ENCODE results near the gene DLGAP1.
"Not testable (repeated sequence)": the region's sequence is repeated elsewhere in the genome, so short reads cannot be mapped to it uniquely, and the experiment has no call there.

The DLGAP1 gene

DNA sequence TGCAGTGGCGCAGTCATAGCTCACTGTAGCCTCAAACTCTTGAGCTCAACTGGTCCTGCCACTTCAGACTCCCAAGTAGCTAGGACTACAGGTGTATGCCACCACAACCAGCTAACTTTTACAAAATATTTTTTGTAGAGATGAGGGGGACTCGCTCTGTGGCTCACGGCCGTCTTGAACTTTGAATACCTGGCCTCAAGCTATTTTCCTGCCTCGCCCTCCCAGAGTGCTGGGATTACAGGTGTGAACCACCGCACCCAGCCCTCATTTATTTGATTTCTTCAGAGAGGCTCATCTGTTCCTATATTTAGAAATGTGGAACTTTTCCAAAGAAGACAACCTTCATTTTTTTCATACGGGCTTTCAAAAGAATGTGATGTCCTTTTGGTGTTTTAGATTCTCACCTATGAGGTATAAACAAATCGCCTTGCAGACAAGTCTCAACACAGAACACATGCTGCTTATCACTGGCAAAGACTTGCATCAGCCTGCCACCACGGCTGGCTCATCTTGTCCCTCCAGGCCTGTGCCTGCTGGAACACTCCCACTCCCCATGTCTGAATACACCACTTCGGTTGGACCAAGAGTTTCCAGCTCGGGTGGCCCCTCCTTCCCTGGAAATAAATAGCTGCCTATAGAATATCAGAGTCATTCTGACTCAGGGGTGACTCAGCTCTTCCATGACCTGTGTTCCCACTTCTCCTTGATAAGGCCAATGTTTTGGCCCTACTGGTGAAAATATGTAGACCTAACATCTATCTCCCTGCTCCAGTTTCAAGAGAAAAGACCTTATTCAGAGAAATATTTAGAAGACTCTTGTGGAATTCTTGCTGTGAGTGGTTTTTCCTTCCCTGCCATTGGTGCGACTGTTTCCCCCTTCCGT, 802.5 kb downstream of the DLGAP1 start:
- no peaks in the 10 kb centered on the region for H3K36me3 ChIP-seq (ENCODE audit: low read depth)
- no peaks in the 10 kb centered on the region for H3K27me3 ChIP-seq (ENCODE audit: insufficient read depth, poor library complexity, severe bottlenecking)
- peak; percentile 97 for DNase-seq (ENCODE audit: low spot score)
- peaks cover 34% of the 10 kb centered on the region for H3K4me1 ChIP-seq (ENCODE audit: insufficient read depth, poor library complexity, severe bottlenecking)
- no peaks in the 10 kb centered on the region for H3K9me3 ChIP-seq (ENCODE audit: severe bottlenecking)
- TF ChIP-seq, protein P1, sequence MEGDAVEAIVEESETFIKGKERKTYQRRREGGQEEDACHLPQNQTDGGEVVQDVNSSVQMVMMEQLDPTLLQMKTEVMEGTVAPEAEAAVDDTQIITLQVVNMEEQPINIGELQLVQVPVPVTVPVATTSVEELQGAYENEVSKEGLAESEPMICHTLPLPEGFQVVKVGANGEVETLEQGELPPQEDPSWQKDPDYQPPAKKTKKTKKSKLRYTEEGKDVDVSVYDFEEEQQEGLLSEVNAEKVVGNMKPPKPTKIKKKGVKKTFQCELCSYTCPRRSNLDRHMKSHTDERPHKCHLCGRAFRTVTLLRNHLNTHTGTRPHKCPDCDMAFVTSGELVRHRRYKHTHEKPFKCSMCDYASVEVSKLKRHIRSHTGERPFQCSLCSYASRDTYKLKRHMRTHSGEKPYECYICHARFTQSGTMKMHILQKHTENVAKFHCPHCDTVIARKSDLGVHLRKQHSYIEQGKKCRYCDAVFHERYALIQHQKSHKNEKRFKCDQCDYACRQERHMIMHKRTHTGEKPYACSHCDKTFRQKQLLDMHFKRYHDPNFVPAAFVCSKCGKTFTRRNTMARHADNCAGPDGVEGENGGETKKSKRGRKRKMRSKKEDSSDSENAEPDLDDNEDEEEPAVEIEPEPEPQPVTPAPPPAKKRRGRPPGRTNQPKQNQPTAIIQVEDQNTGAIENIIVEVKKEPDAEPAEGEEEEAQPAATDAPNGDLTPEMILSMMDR (IDR thresholded peaks at IDR 0.05; ENCODE audit: poor library complexity, severe bottlenecking): peak; percentile 23
- H3K27ac ChIP-seq (ENCODE audit: poor library complexity, severe bottlenecking): peak overlapping the region; percentile 67
- peak; percentile 96 for ATAC-seq (ENCODE audit: low read depth)
- H3K4me3 ChIP-seq (ENCODE audit: severe bottlenecking): no peak overlapping the region

DNA sequence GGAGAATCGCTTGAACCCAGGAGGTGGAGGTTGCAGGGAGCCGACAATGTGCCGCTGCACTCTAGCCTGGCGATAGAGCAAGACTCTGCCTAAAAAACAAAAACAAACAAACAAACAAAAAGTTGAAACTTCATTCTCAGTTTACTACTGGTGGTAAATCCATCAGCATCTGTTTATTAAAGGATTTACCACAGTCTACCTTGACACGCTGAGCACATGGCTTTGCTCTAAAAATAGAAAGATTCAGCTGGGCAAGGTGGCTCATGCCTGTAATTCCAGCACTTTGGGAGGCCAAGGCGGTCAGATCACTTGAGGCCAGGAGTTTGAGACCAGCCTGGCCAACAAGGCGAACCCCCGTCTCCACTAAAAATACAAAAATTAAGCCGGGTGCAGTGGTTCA, 803.8 kb downstream of the DLGAP1 start:
- Histone ChIP-seq H3K27me3 (ENCODE audit: insufficient read depth, poor library complexity, severe bottlenecking) (no peaks in the 10 kb centered on the region), H3K9me3 (ENCODE audit: severe bottlenecking) (no peaks in the 10 kb centered on the region), H3K4me1 (ENCODE audit: insufficient read depth, poor library complexity, severe bottlenecking) (peaks cover 34% of the 10 kb centered on the region), H3K27ac (ENCODE audit: poor library complexity, severe bottlenecking) (peak overlapping the region; percentile 67), H3K36me3 (ENCODE audit: low read depth) (no peaks in the 10 kb centered on the region), H3K4me3 (ENCODE audit: severe bottlenecking) (no peak overlapping the region)
- DNase-seq (ENCODE audit: low spot score): no peak
- TF ChIP-seq, protein P1 (IDR thresholded peaks at IDR 0.05; ENCODE audit: poor library complexity, severe bottlenecking): no peak
- ATAC-seq (ENCODE audit: low read depth): no peak

DNA sequence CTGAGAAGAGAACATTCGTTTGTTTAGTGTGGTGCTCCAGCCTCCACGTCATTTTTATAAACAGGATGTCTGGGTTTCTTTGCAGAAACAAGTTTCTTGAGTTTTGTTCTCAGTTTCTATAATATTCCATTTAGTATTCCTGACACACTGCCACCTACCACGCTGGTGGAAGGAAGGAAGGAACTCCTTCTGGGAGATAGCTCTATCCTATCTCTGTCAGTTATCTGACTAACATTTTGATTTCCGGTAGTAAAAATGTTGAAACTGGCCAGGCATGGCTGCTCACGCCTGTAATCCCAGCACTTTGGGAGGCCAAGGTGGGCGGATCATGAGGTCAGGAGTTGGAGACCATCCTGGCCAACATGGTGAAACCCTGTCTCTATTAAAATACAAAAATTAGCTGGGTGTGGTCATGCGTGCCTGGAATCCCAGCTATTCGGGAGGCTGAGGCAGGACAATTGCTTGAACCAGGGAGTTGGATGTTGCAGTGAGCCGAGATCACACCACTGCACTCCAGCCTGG, 804.5 kb downstream of the DLGAP1 start:
- DNase-seq (ENCODE audit: low spot score): not testable (repeated sequence)
- H3K4me1 ChIP-seq (ENCODE audit: insufficient read depth, poor library complexity, severe bottlenecking): peaks cover 34% of the 10 kb centered on the region

DNA sequence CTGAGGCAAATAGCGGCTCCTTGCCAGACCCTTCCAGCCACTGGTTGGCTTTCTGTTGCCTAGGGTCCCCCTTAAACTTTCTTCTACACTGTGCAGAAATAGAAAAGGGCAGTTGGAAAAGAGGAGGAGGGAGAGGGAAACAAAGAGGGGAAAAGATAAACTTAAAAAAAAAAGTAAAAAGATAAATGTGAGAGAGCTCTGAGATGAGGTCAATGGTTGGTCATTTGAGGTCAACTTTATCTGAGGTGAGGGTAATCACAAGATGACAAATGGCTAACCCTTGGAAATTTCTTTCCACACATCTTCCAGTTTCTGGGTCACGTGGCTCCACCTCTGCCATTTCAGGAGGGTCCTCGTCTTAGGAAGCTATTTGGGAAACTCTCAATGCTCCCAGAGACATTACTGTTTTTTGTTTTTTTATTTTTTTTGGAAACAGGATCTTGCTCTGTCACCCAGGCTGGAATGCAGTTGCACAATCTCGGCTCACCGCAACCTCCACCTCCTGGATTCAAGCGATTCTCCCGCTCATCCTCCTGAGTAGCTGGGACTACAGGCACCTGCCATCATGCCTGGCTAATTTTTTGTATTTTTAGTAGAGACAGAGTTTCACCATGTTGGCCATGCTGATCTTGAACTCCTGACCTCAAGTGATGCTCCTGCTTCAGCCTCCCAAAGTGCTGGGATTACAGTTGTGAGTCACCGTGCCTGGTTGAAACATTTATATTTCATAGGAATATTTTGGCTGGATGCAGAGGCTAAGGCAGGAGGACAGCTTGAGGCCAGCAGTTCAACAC, 805.3 kb downstream of the DLGAP1 start:
- TF ChIP-seq, protein P1 (IDR thresholded peaks at IDR 0.05; ENCODE audit: poor library complexity, severe bottlenecking): no peak
- no peaks in the 10 kb centered on the region for H3K27me3 ChIP-seq (ENCODE audit: insufficient read depth, poor library complexity, severe bottlenecking)
- H3K9me3 ChIP-seq (ENCODE audit: severe bottlenecking): no peaks in the 10 kb centered on the region
- ATAC-seq (ENCODE audit: low read depth): peak; percentile 30
- peak; percentile 73 for DNase-seq (ENCODE audit: low spot score)
- no peak overlapping the region for H3K4me3 ChIP-seq (ENCODE audit: severe bottlenecking)
- H3K36me3 ChIP-seq (ENCODE audit: low read depth): no peaks in the 10 kb centered on the region
- peaks cover 34% of the 10 kb centered on the region for H3K4me1 ChIP-seq (ENCODE audit: insufficient read depth, poor library complexity, severe bottlenecking)
- peak overlapping the region; percentile 67 for H3K27ac ChIP-seq (ENCODE audit: poor library complexity, severe bottlenecking)

More for the DNA sequence above, 804.5 kb downstream of the DLGAP1 start:
- not testable (repeated sequence) for H3K9me3 ChIP-seq (ENCODE audit: severe bottlenecking); H3K4me3 ChIP-seq (ENCODE audit: severe bottlenecking); ATAC-seq (ENCODE audit: low read depth); H3K36me3 ChIP-seq (ENCODE audit: low read depth); H3K27me3 ChIP-seq (ENCODE audit: insufficient read depth, poor library complexity, severe bottlenecking)
- peak overlapping the region; percentile 67 for H3K27ac ChIP-seq (ENCODE audit: poor library complexity, severe bottlenecking)

DNA sequence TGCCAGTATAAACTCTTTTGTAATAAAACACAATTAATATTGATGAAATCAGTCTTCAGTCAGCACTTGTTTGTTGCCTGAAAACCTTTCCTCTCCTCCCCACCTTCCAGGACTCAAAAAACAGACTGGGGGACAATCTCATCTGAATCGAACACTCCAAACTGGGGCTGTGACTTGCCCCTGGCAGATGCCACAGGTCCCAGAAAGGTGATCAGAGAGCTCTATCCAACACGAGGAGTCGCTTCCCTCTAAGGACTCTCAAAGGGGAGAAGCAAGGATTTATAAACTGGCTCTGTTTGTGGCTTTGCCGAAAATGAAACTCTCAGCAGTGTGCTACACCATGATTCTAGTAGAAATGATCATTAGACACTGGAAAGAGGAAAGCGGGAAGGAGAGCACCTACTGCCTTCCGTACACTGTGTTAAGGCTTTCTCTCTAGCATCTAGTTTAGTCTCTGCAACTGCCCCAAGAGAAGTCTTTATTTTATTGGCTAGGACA, 805.9 kb downstream of the DLGAP1 start:
- peak overlapping the region; percentile 67 for H3K27ac ChIP-seq (ENCODE audit: poor library complexity, severe bottlenecking)
- TF ChIP-seq, protein P1 (IDR thresholded peaks at IDR 0.05; ENCODE audit: poor library complexity, severe bottlenecking): no peak
- no peak for ATAC-seq (ENCODE audit: low read depth)
- no peaks in the 10 kb centered on the region for H3K27me3 ChIP-seq (ENCODE audit: insufficient read depth, poor library complexity, severe bottlenecking)
- no peaks in the 10 kb centered on the region for H3K36me3 ChIP-seq (ENCODE audit: low read depth)
- H3K9me3 ChIP-seq (ENCODE audit: severe bottlenecking): no peaks in the 10 kb centered on the region
- no peak overlapping the region for H3K4me3 ChIP-seq (ENCODE audit: severe bottlenecking)
- peaks cover 34% of the 10 kb centered on the region for H3K4me1 ChIP-seq (ENCODE audit: insufficient read depth, poor library complexity, severe bottlenecking)
- DNase-seq (ENCODE audit: low spot score): no peak

Measured in RWPE2 (cell line).